NT2/D1 (cell line): Measurements from ENCODE around the gene TBC1D5.

Source experiments
- DNase-seq: peaks from one replicate; pipeline ENCODE4 v3.0.0-alpha.2; 2011; ENCODE audit warnings: low read depth, low spot score
- H3K27me3 ChIP-seq: 2 replicates; pipeline ENCODE4 v1.6.0; 2011; ENCODE audit warnings: mild to moderate bottlenecking; ENCODE audit not compliant: insufficient read length, insufficient read depth
- H3K36me3 ChIP-seq: 2 replicates; pipeline ENCODE4 v1.6.1; 2011; ENCODE audit warnings: mild to moderate bottlenecking, low read length, mixed read lengths; ENCODE audit not compliant: insufficient read depth, insufficient read length
- H3K4me1 ChIP-seq: 2 replicates; pipeline ENCODE4 v1.5.1; 2011; ENCODE audit not compliant: insufficient read depth, insufficient read length
- H3K4me3 ChIP-seq: 2 replicates; pipeline ENCODE4 v1.5.1; 2011; ENCODE audit warnings: low read depth; ENCODE audit not compliant: insufficient read length
- H3K9ac ChIP-seq: 2 replicates; pipeline ENCODE4 v1.6.0; 2011; ENCODE audit warnings: low read depth; ENCODE audit not compliant: insufficient read length
- H3K9me3 ChIP-seq: 2 replicates; pipeline ENCODE4 v1.5.1; 2011; ENCODE audit warnings: mild to moderate bottlenecking, low read length; ENCODE audit not compliant: insufficient read depth
- SUZ12 ChIP-seq: IDR thresholded peaks from 2 replicates; pipeline ENCODE4 v1.6.1; 2011; ENCODE audit not compliant: insufficient read length, insufficient read depth; ENCODE audit errors: extremely low read depth
- YY1 ChIP-seq: IDR thresholded peaks from 2 replicates; pipeline ENCODE4 v1.6.1; 2011; ENCODE audit not compliant: insufficient read length, insufficient read depth
- ZNF274 ChIP-seq: IDR thresholded peaks from 2 replicates; pipeline ENCODE4 v1.6.1; 2011; ENCODE audit warnings: mild to moderate bottlenecking, low read depth, low read length

The TBC1D5 gene

GRCh38 chr3:17557749-17558463 is 184.5 kb downstream of the TBC1D5 start:
- TF ChIP-seq SUZ12 (no peak), YY1 (no peak), ZNF274 (no peak)
- no peaks in the 10 kb centered on the region for H3K27me3 ChIP-seq
- no peaks in the 10 kb centered on the region for H3K4me1 ChIP-seq
- H3K36me3 ChIP-seq: no peaks in the 10 kb centered on the region
- DNase-seq: no peak
- H3K9me3 ChIP-seq: no peaks in the 10 kb centered on the region
- H3K9ac ChIP-seq: no peak overlapping the region
- no peak overlapping the region for H3K4me3 ChIP-seq

GRCh38 chr3:17555525-17555924 is 186.9 kb downstream of the TBC1D5 start:
- DNase-seq: no peak
- Histone ChIP-seq H3K4me3 (no peak overlapping the region), H3K27me3 (no peaks in the 10 kb centered on the region), H3K36me3 (no peaks in the 10 kb centered on the region), H3K9me3 (no peaks in the 10 kb centered on the region), H3K4me1 (no peaks in the 10 kb centered on the region), H3K9ac (no peak overlapping the region)
- TF ChIP-seq SUZ12 (no peak), ZNF274 (no peak), YY1 (no peak)

GRCh38 chr3:17554078-17554477 is 188.4 kb downstream of the TBC1D5 start:
- DNase-seq: no peak
- H3K9ac ChIP-seq: no peak overlapping the region

GRCh38 chr3:17553080-17553479 is 189.4 kb downstream of the TBC1D5 start:
- H3K9me3 ChIP-seq: no peaks in the 10 kb centered on the region
- DNase-seq: no peak
- TF ChIP-seq YY1 (no peak), ZNF274 (no peak), SUZ12 (no peak)
- H3K4me1 ChIP-seq: no peaks in the 10 kb centered on the region
- no peak overlapping the region for H3K4me3 ChIP-seq
- H3K36me3 ChIP-seq: no peaks in the 10 kb centered on the region
- H3K9ac ChIP-seq: no peak overlapping the region
- no peaks in the 10 kb centered on the region for H3K27me3 ChIP-seq

More at GRCh38 chr3:17554078-17554477, 188.4 kb downstream of the TBC1D5 start:
- Histone ChIP-seq H3K4me1 (no peaks in the 10 kb centered on the region), H3K9me3 (no peaks in the 10 kb centered on the region), H3K4me3 (no peak overlapping the region), H3K27me3 (no peaks in the 10 kb centered on the region), H3K36me3 (no peaks in the 10 kb centered on the region)
- no peak for TF ChIP-seq SUZ12
- TF ChIP-seq ZNF274: no peak
- TF ChIP-seq YY1: no peak

GRCh38 chr3:17552351-17552750 is 190.1 kb downstream of the TBC1D5 start:
- DNase-seq: no peak
- Histone ChIP-seq H3K36me3 (no peaks in the 10 kb centered on the region), H3K4me1 (no peaks in the 10 kb centered on the region), H3K9ac (no peak overlapping the region), H3K4me3 (no peak overlapping the region), H3K9me3 (no peaks in the 10 kb centered on the region), H3K27me3 (no peaks in the 10 kb centered on the region)
- TF ChIP-seq ZNF274 (no peak), SUZ12 (no peak), YY1 (no peak)

- Histone ChIP-seq H3K9ac (no peak overlapping the region), H3K36me3 (no peaks in the 10 kb centered on the region), H3K27me3 (no peaks in the 10 kb centered on the region), H3K9me3 (no peaks in the 10 kb centered on the region), H3K4me3 (no peak overlapping the region), H3K4me1 (no peaks in the 10 kb centered on the region)
- no peak for DNase-seq
- TF ChIP-seq YY1 (no peak), SUZ12 (no peak), ZNF274 (no peak)
Observed at GRCh38 chr3:17551895-17552294, 190.5 kb downstream of the TBC1D5 start.

GRCh38 chr3:17551333-17551732 is 191.1 kb downstream of the TBC1D5 start:
- H3K4me1 ChIP-seq: no peaks in the 10 kb centered on the region
- no peak overlapping the region for H3K9ac ChIP-seq
- no peak for TF ChIP-seq YY1
- TF ChIP-seq SUZ12: no peak
- no peak for TF ChIP-seq ZNF274
- DNase-seq: no peak
- H3K4me3 ChIP-seq: no peak overlapping the region
- no peaks in the 10 kb centered on the region for H3K27me3 ChIP-seq
- no peaks in the 10 kb centered on the region for H3K9me3 ChIP-seq
- H3K36me3 ChIP-seq: no peaks in the 10 kb centered on the region

GRCh38 chr3:17550624-17551023 is 191.8 kb downstream of the TBC1D5 start:
- Histone ChIP-seq H3K27me3 (no peaks in the 10 kb centered on the region), H3K36me3 (no peaks in the 10 kb centered on the region), H3K9me3 (no peaks in the 10 kb centered on the region), H3K9ac (no peak overlapping the region), H3K4me3 (no peak overlapping the region), H3K4me1 (no peaks in the 10 kb centered on the region)
- DNase-seq: no peak
- TF ChIP-seq SUZ12: no peak
- no peak for TF ChIP-seq YY1
- TF ChIP-seq ZNF274: no peak
